Measurements from ENCODE around the gene FAP.

The FAP gene

DNA sequence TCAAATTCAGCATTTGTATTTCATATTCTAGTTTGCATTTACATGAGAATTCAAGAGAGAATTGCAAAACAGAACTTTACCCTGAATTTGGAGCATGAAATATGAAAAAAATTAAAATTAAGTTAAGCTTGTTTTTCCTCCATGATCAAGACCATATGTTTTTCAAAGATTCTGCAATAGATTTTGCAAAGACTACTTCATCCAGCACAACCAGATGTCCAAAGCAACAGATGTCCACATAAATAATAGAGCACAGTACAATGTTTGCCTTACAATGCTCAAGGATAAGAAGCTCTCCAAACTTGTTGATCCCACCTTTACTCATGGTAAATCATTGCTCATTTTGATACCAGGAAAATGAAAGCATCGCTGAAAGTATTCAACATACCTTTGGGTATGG, 25.6 kb downstream of the FAP start:
- DNase-seq (ENCODE audit: low spot score): no peak
- TF ChIP-seq, protein P1, sequence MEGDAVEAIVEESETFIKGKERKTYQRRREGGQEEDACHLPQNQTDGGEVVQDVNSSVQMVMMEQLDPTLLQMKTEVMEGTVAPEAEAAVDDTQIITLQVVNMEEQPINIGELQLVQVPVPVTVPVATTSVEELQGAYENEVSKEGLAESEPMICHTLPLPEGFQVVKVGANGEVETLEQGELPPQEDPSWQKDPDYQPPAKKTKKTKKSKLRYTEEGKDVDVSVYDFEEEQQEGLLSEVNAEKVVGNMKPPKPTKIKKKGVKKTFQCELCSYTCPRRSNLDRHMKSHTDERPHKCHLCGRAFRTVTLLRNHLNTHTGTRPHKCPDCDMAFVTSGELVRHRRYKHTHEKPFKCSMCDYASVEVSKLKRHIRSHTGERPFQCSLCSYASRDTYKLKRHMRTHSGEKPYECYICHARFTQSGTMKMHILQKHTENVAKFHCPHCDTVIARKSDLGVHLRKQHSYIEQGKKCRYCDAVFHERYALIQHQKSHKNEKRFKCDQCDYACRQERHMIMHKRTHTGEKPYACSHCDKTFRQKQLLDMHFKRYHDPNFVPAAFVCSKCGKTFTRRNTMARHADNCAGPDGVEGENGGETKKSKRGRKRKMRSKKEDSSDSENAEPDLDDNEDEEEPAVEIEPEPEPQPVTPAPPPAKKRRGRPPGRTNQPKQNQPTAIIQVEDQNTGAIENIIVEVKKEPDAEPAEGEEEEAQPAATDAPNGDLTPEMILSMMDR (IDR thresholded peaks at IDR 0.05): no peak
- Histone ChIP-seq H3K4me3 (no peak overlapping the region), H3K27ac (no peak overlapping the region)

DNA sequence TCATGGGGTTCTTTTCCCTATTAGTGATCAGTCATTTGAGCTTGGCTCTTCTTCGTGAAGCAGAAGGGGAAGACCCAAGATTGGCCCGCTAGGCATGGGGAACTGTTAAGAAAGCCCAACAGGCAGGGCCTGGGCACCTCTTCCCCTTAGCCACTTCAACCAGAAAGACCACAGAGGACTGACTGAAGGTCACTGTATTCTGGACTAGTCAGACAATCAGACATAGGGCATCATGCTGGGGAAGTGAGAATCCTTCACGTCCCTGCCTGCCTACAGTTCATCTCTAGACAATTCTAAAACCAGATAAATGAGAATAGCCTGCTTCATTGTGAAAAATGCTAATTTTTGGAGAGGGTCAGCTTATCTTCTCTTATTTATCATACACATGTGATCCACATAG, 28.1 kb downstream of the FAP start:
- Histone ChIP-seq H3K27ac (no peak overlapping the region), H3K4me3 (no peak overlapping the region)
- TF ChIP-seq, protein P1 (IDR thresholded peaks at IDR 0.05): no peak
- no peak for DNase-seq (ENCODE audit: low spot score)

DNA sequence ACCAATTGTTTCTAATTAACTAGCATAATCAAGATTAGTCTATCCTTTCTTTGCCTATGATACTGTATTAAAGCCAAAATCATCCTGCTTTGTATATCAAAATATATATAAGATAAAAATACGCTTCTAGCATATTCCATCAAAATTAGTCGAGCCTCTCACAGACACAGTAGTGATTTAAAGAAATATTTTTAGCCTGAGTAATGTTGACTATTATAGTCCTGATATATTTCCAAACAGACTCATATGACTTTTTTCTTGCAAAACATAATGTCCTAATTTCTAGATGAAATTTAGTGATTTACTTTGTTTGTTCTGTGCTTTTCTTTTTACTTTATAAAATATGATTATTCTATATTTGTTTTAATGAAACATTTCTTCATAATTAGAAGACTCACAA, 30.9 kb downstream of the FAP start:
- TF ChIP-seq, protein P1 (IDR thresholded peaks at IDR 0.05): no peak
- DNase-seq (ENCODE audit: low spot score): no peak
- no peak overlapping the region for H3K27ac ChIP-seq
- H3K4me3 ChIP-seq: no peak overlapping the region

DNA sequence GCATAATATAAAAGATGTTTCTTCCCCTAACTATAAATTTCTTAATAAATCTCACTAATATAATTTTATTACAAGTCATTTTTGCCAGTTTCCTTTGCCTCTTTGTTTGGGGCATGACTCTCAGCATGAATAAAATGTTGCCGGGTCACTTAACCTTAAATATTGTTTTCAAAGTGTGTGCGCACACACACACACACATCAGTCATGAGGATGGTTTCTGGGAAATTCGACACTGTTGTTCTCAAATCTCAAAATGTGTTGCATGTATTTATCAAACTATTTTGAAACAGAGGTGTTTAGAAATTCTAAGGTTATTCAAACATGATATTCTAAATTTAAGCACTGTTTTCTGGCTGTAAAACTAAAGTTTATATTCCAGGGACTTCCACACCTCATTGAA, 31.5 kb downstream of the FAP start:
- no peak for DNase-seq (ENCODE audit: low spot score)
- TF ChIP-seq, protein P1 (IDR thresholded peaks at IDR 0.05): no peak
- no peak overlapping the region for H3K27ac ChIP-seq
- no peak overlapping the region for H3K4me3 ChIP-seq

DNA sequence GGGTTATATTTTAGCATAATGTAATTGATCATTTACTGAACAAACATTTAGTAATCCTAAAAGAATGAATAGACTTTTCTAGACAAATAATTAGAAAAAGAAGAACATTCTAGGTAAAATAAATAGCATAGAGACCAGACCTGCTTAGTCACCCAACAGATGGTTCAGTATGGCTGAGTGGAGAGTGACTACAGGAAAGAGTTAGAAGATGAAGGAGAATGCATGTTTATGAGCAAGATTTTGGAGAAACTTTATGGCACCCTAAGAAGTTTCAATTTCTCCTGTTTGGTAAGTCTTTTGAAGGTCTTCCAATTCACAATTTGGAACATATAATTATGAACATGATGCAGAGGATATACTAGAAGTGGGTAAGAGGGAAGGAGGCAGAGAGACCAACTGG, 32.9 kb downstream of the FAP start:
- Histone ChIP-seq H3K27ac (no peak overlapping the region), H3K4me3 (no peak overlapping the region)
- no peak for DNase-seq (ENCODE audit: low spot score)
- TF ChIP-seq, protein P1 (IDR thresholded peaks at IDR 0.05): no peak

DNA sequence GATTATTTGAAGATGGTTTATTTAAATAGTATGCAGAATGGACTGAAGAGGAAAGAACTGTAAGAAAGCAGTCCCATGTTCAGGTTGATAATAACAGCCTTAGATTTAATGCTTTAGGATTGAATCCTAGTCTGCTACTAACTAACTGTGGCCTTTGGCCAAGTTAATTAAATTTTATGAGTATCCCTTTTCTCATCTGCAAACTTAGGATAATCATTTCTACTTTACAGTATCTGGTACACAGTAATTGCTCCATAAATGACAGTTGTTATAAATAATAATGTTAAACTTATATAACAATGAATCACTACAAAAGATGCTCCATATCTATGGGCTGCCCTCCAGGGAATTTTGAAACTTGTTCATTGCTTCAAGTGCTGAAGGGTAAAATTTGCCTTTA, 41.0 kb downstream of the FAP start:
- Histone ChIP-seq H3K27ac (no peak overlapping the region), H3K4me3 (no peak overlapping the region)
- TF ChIP-seq, protein P1 (IDR thresholded peaks at IDR 0.05): no peak
- no peak for DNase-seq (ENCODE audit: low spot score)

DNA sequence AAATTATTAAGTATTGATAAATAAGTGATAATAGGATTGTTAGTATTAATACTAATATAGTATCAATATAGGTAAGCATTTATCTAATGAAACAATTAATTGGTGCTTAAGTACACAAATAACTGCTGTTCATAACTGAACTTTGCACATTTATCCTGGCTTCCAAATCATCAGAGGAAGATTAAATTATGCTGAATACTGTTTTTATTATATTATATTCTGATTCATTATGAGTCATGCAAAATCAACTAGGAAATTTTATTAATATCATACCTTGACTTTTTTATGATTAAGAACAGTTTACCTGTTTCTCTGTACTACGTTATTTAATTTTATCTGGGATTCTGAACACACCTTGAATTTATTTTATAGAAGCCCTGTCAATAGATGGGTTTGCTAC, 42.6 kb downstream of the FAP start:
- TF ChIP-seq, protein P1 (IDR thresholded peaks at IDR 0.05): no peak
- Histone ChIP-seq H3K4me3 (no peak overlapping the region), H3K27ac (no peak overlapping the region)
- DNase-seq (ENCODE audit: low spot score): no peak

Data from coronary artery (tissue), 2 donors.